IPS-18c (cell line): Measurements from ENCODE around the gene UBE2H.
"Not testable (repeated sequence)": the region's sequence is repeated elsewhere in the genome, so short reads cannot be mapped to it uniquely, and the experiment has no call there.

Source experiments
- H3K4me3 ChIP-seq: 2 replicates; pipeline ENCODE4 v1.7.0; 2013; ENCODE audit warnings: low read depth, mild to moderate bottlenecking, low read length, moderate library complexity; ENCODE audit not compliant: insufficient read depth
- H3K9me3 ChIP-seq: one replicate; pipeline ENCODE4 v1.6.1; 2013; ENCODE audit warnings: mild to moderate bottlenecking, low read length, moderate library complexity; ENCODE audit not compliant: control insufficient read depth, insufficient read depth

UBE2H gene

GRCh38 chr7:129952653-129953560 is at the start of gene UBE2H:
Gene UBE2H, minus strand, starts transcription at chr7:129952960. Its CDS starts 405 bp downstream, at chr7:129952555.
- peak within 1 kb of the TSS; percentile 75 for H3K4me3 ChIP-seq
- no peaks in the 10 kb centered on the region for H3K9me3 ChIP-seq

- H3K9me3 ChIP-seq = no peaks in the 10 kb centered on the region
- no peak overlapping the region for H3K4me3 ChIP-seq
These were observed 45.7 kb upstream of the UBE2H start for GRCh38 chr7:129998446-129998845.

GRCh38 chr7:129997285-129997684 is 44.5 kb upstream of the UBE2H start:
- no peaks in the 10 kb centered on the region for H3K9me3 ChIP-seq
- no peak overlapping the region for H3K4me3 ChIP-seq

- no peak overlapping the region for H3K4me3 ChIP-seq
- no peaks in the 10 kb centered on the region for H3K9me3 ChIP-seq
These were observed 40.5 kb upstream of the UBE2H start for GRCh38 chr7:129993275-129993674.

- Histone ChIP-seq H3K9me3 (no peaks in the 10 kb centered on the region), H3K4me3 (no peak overlapping the region)
These were observed 37.8 kb upstream of the UBE2H start for GRCh38 chr7:129990403-129991192.

- Histone ChIP-seq H3K9me3 (no peaks in the 10 kb centered on the region), H3K4me3 (no peak overlapping the region)
These were observed 36.7 kb upstream of the UBE2H start for GRCh38 chr7:129989466-129989865.

- no peak overlapping the region for H3K4me3 ChIP-seq
- H3K9me3 ChIP-seq = no peaks in the 10 kb centered on the region
These were observed 33.8 kb upstream of the UBE2H start for GRCh38 chr7:129986600-129986999.

GRCh38 chr7:129980667-129981066 is 27.9 kb upstream of the UBE2H start:
- Histone ChIP-seq H3K9me3 (peaks cover 2% of the 10 kb centered on the region), H3K4me3 (no peak overlapping the region)

- H3K9me3 ChIP-seq = peaks cover 2% of the 10 kb centered on the region
- no peak overlapping the region for H3K4me3 ChIP-seq
These were observed 22.5 kb upstream of the UBE2H start for GRCh38 chr7:129975309-129975708.

GRCh38 chr7:129970816-129971215 is 18.1 kb upstream of the UBE2H start:
- no peak overlapping the region for H3K4me3 ChIP-seq
- no peaks in the 10 kb centered on the region for H3K9me3 ChIP-seq

- Histone ChIP-seq H3K9me3 (no peaks in the 10 kb centered on the region), H3K4me3 (no peak overlapping the region)
These were observed 17.2 kb upstream of the UBE2H start for GRCh38 chr7:129969881-129970446.

GRCh38 chr7:129968592-129969383 is 16.0 kb upstream of the UBE2H start:
- Histone ChIP-seq H3K4me3 (no peak overlapping the region), H3K9me3 (no peaks in the 10 kb centered on the region)

- not testable (repeated sequence) for H3K9me3 ChIP-seq, H3K4me3 ChIP-seq
These were observed 7.4 kb upstream of the UBE2H start for GRCh38 chr7:129960204-129960475.

- Histone ChIP-seq H3K9me3 (no peaks in the 10 kb centered on the region), H3K4me3 (no peak overlapping the region)
These were observed 6.9 kb upstream of the UBE2H start for GRCh38 chr7:129959471-129960203.

GRCh38 chr7:129958643-129959470 is 6.1 kb upstream of the UBE2H start:
- Histone ChIP-seq H3K9me3 (no peaks in the 10 kb centered on the region), H3K4me3 (no peak overlapping the region)

GRCh38 chr7:129955993-129956543 is 3.3 kb upstream of the UBE2H start:
- Histone ChIP-seq H3K9me3 (no peaks in the 10 kb centered on the region), H3K4me3 (no peak overlapping the region)
